Keratinocyte (primary cell): ENCODE results near the gene STRBP. TPM values are rescaled to one million over a fixed set of nuclear protein-coding genes. Genes with fewer than 3 reads are reported as not detected.

Source experiments
- DNase-seq: peaks from one replicate; pipeline ENCODE4 v3.0.0-alpha.2; 2011; ENCODE audit warnings: low read depth, missing footprints, low spot score
- FAIRE-seq: peaks from 2 replicates; lab custom pipeline; 2011; peaks lifted over from hg19 to GRCh38; lab: Jason Lieb, UNC
- H2AFZ ChIP-seq: 2 replicates; pipeline ENCODE4 v1.6.0; 2012; ENCODE audit warnings: low read length, control low read depth, inconsistent platforms; ENCODE audit not compliant: control insufficient read depth
- H3K27ac ChIP-seq: 2 replicates; pipeline ENCODE4 v1.5.1; 2011; ENCODE audit warnings: low read length; ENCODE audit not compliant: control insufficient read depth, insufficient read depth
- H3K27me3 ChIP-seq: 3 replicates; pipeline ENCODE4 v1.6.0; 2011; ENCODE audit warnings: low read length; ENCODE audit not compliant: control insufficient read depth, insufficient read depth; ENCODE audit errors: extremely low read depth
- H3K36me3 ChIP-seq, 2 experiments: 2 replicates in 1 of 2; 3 replicates in 1 of 2; pipeline ENCODE4 v1.5.1; 2011; ENCODE audit warnings: low read length in 2 of 2, mild to moderate bottlenecking in 1 of 2; ENCODE audit not compliant: control insufficient read depth in 2 of 2, insufficient read depth in 2 of 2; ENCODE audit errors: extremely low read depth in 1 of 2
- H3K4me1 ChIP-seq: 3 replicates; pipeline ENCODE4 v1.5.1; 2011; ENCODE audit warnings: low read length; ENCODE audit not compliant: control insufficient read depth, insufficient read depth; ENCODE audit errors: extremely low read depth
- H3K4me2 ChIP-seq: 3 replicates; pipeline ENCODE4 v1.6.0; 2011; ENCODE audit warnings: low read depth, low read length; ENCODE audit not compliant: control insufficient read depth, insufficient read depth; ENCODE audit errors: extremely low read depth
- H3K4me3 ChIP-seq, 3 experiments: fragments of 200-600 bp in 1 of 3; sonication (generic) in 1 of 3; 2 replicates in 2 of 3; 3 replicates in 1 of 3; pipeline ENCODE4 v1.5.1; 2011 to 2016; ENCODE audit warnings: low read length in 3 of 3, mild to moderate bottlenecking in 3 of 3, control low read depth in 2 of 3, inconsistent platforms in 1 of 3, low read depth in 1 of 3, mixed read lengths in 1 of 3, mixed run types in 1 of 3, moderate library complexity in 1 of 3; ENCODE audit not compliant: control insufficient read depth in 2 of 3, insufficient read depth in 2 of 3; ENCODE audit errors: extremely low read depth in 1 of 3
- H3K79me2 ChIP-seq: 2 replicates; pipeline ENCODE4 v1.6.0; 2012; ENCODE audit warnings: low read length; ENCODE audit not compliant: control insufficient read depth, insufficient read depth
- H3K9ac ChIP-seq: 3 replicates; pipeline ENCODE4 v1.6.0; 2011; ENCODE audit warnings: low read length; ENCODE audit not compliant: control insufficient read depth, insufficient read depth; ENCODE audit errors: extremely low read depth
- H3K9me1 ChIP-seq: 3 replicates; pipeline ENCODE4 v1.6.0; 2011; ENCODE audit warnings: low read length; ENCODE audit not compliant: control insufficient read depth, insufficient read depth; ENCODE audit errors: extremely low read depth
- H3K9me3 ChIP-seq: 2 replicates; pipeline ENCODE4 v1.5.1; 2012; ENCODE audit warnings: low read depth, low read length; ENCODE audit not compliant: control insufficient read depth
- H4K20me1 ChIP-seq: 3 replicates; pipeline ENCODE4 v1.6.0; 2011; ENCODE audit warnings: low read length; ENCODE audit not compliant: control insufficient read depth, insufficient read depth; ENCODE audit errors: extremely low read depth
- EZH2 ChIP-seq: IDR thresholded peaks from one replicate; pipeline ENCODE4 v1.6.1; 2012; ENCODE audit warnings: inconsistent platforms, mild to moderate bottlenecking, low read length, moderate library complexity
- dilution Hi-C: fragments of 300-500 bp; cut with MboI; formaldehyde crosslinking; loops from one replicate; pipeline ENCODE4 v1.7.0; 2020; ENCODE audit warnings: low sequenced_read_pairs; ENCODE audit not compliant: extremely low pct_ligation_motif_present
- polyA plus RNA-seq, 5 experiments: library from polyadenylated mRNA; depleted of rRNA in 3 of 5; stranded (reverse) in 3 of 5; stranded (forward) in 1 of 5; unstranded in 1 of 5; fragments of >200 nt; gene quantifications; 1 replicate in 1 of 5; 2 replicates in 3 of 5; 3 replicates in 1 of 5; pipeline versions ENCODE4 v1.2.1 to v1.2.3, GENCODE V29; 2011 to 2012; ENCODE audit warnings: missing spikeins in 2 of 5, low read depth in 1 of 5, low replicate concordance in 1 of 5
- TF ChIP-seq, protein P1 (sequence below), 3 experiments: IDR thresholded peaks in 1 of 3; conservative IDR thresholded peaks in 1 of 3; optimal IDR thresholded peaks in 1 of 3; 2 replicates in 2 of 3; 3 replicates in 1 of 3; pipeline versions ENCODE3 to v1.5.1; 2011; ENCODE audit warnings: low read length in 3 of 3, mild to moderate bottlenecking in 3 of 3, moderate library complexity in 2 of 3, control low read depth in 1 of 3, inconsistent platforms in 1 of 3; ENCODE audit not compliant: insufficient read depth in 2 of 3; ENCODE audit errors: extremely low read depth in 1 of 3

STRBP gene
- polyA plus RNA-seq, 1 donor (not counting 4 experiments of a cell fraction or from before 2014, with no cell fraction given) = 11.3 TPM

- dilution Hi-C loops = no loop called here
- DNase-seq (no peak), FAIRE-seq (no peak)
- no peaks in the 10 kb centered on the region for H4K20me1 ChIP-seq
- no peak overlapping the region for H2AFZ ChIP-seq
- no peaks in the 10 kb centered on the region for H3K9me1 ChIP-seq
- no peak overlapping the region for H3K4me2 ChIP-seq
- no peak for TF ChIP-seq EZH2
- TF ChIP-seq, protein P1, sequence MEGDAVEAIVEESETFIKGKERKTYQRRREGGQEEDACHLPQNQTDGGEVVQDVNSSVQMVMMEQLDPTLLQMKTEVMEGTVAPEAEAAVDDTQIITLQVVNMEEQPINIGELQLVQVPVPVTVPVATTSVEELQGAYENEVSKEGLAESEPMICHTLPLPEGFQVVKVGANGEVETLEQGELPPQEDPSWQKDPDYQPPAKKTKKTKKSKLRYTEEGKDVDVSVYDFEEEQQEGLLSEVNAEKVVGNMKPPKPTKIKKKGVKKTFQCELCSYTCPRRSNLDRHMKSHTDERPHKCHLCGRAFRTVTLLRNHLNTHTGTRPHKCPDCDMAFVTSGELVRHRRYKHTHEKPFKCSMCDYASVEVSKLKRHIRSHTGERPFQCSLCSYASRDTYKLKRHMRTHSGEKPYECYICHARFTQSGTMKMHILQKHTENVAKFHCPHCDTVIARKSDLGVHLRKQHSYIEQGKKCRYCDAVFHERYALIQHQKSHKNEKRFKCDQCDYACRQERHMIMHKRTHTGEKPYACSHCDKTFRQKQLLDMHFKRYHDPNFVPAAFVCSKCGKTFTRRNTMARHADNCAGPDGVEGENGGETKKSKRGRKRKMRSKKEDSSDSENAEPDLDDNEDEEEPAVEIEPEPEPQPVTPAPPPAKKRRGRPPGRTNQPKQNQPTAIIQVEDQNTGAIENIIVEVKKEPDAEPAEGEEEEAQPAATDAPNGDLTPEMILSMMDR (optimal IDR thresholded peaks at IDR 0.05 in 1 of 3, IDR thresholded peaks at IDR 0.05 in 1 of 3, conservative IDR thresholded peaks at IDR 0.05 in 1 of 3; ENCODE audit: extremely low read depth in 1 of 3, insufficient read depth in 2 of 3, low read length in 3 of 3) = no peak
- no peaks in the 10 kb centered on the region for H3K79me2 ChIP-seq
- H3K27me3 ChIP-seq = no peaks in the 10 kb centered on the region
- H3K9ac ChIP-seq = no peak overlapping the region
- no peak overlapping the region for H3K4me3 ChIP-seq
- peaks cover 18 to 35% of the 10 kb centered on the region in 2 experiments for H3K36me3 ChIP-seq
- no peaks in the 10 kb centered on the region for H3K4me1 ChIP-seq
- H3K9me3 ChIP-seq = no peaks in the 10 kb centered on the region
- H3K27ac ChIP-seq = no peak overlapping the region
These were observed 169.3 kb downstream of the STRBP start for GRCh38 chr9:123099042-123099441.

- no peak overlapping the region for H3K27ac ChIP-seq
- no peak overlapping the region for H3K9ac ChIP-seq
- peaks cover 16 to 37% of the 10 kb centered on the region in 2 experiments for H3K36me3 ChIP-seq
- H3K4me1 ChIP-seq = no peaks in the 10 kb centered on the region
- no peak for TF ChIP-seq EZH2
- TF ChIP-seq, protein P1 (optimal IDR thresholded peaks at IDR 0.05 in 1 of 3, IDR thresholded peaks at IDR 0.05 in 1 of 3, conservative IDR thresholded peaks at IDR 0.05 in 1 of 3; ENCODE audit: extremely low read depth in 1 of 3, insufficient read depth in 2 of 3, low read length in 3 of 3) = no peak
- DNase-seq (no peak), FAIRE-seq (no peak)
- no peaks in the 10 kb centered on the region for H3K9me1 ChIP-seq
- no peak overlapping the region for H3K4me3 ChIP-seq
- no peaks in the 10 kb centered on the region for H3K79me2 ChIP-seq
- no peaks in the 10 kb centered on the region for H3K27me3 ChIP-seq
- no peaks in the 10 kb centered on the region for H3K9me3 ChIP-seq
- H2AFZ ChIP-seq = no peak overlapping the region
- no peaks in the 10 kb centered on the region for H4K20me1 ChIP-seq
- dilution Hi-C loops = no loop called here
- H3K4me2 ChIP-seq = no peak overlapping the region
These were observed 170.3 kb downstream of the STRBP start for GRCh38 chr9:123098096-123098459.
